HepG2 (cell line): ENCODE results near the gene RAD54L. TPM values are rescaled to one million over a fixed set of nuclear protein-coding genes. Genes with fewer than 3 reads are reported as not detected.

Experiments
- CEBPB ChIP-seq: IDR thresholded peaks from 2 replicates; pipeline ENCODE4 v1.6.1; 2011; ENCODE audit warnings: low read depth, low read length, improper control_type of control experiment, borderline replicate concordance
- CEBPG ChIP-seq: IDR thresholded peaks from 2 replicates; pipeline ENCODE4 v1.6.1; 2016
- DMAP1 ChIP-seq: IDR thresholded peaks from 2 replicates; pipeline ENCODE4 v1.6.1; 2016
- E2F1 ChIP-seq: sonication (generic); formaldehyde crosslinking; IDR thresholded peaks from 2 replicates; pipeline ENCODE4 v1.5.0; 2020; ENCODE audit warnings: missing genetic modification reagents
- MEF2D ChIP-seq: sonication (generic); formaldehyde crosslinking; IDR thresholded peaks from 2 replicates; pipeline ENCODE4 v1.5.1; 2020; ENCODE audit warnings: mild to moderate bottlenecking, missing genetic modification reagents
- MYNN ChIP-seq: sonication (generic); formaldehyde crosslinking; IDR thresholded peaks from 2 replicates; pipeline ENCODE4 v1.4.0; 2020; ENCODE audit warnings: mild to moderate bottlenecking, low read depth, missing genetic modification reagents
- POLR2A ChIP-seq, 2 experiments: IDR thresholded peaks; 2 replicates each; pipeline ENCODE4 v1.6.1; 2011; ENCODE audit warnings: low read depth in 2 of 2, low read length in 2 of 2, mild to moderate bottlenecking in 1 of 2, moderate library complexity in 1 of 2; ENCODE audit not compliant: insufficient read depth in 1 of 2
- RARG ChIP-seq: sonication (generic); formaldehyde crosslinking; IDR thresholded peaks from 2 replicates; pipeline ENCODE4 v1.4.0; 2020; ENCODE audit warnings: low read depth, mild to moderate bottlenecking, missing genetic modification reagents
- RELA ChIP-seq: sonication (generic); formaldehyde crosslinking; IDR thresholded peaks from 2 replicates; pipeline ENCODE4 v1.4.0; 2020; ENCODE audit warnings: missing genetic modification reagents
- SMAD9 ChIP-seq: sonication (generic); formaldehyde crosslinking; IDR thresholded peaks from 2 replicates; pipeline ENCODE4 v1.5.1; 2020; ENCODE audit warnings: mild to moderate bottlenecking, missing genetic modification reagents
- SRSF4 ChIP-seq: fragments of 200-400 bp; formaldehyde crosslinking; IDR thresholded peaks from one replicate; pipeline ENCODE4 v1.6.1; 2018; ENCODE audit warnings: mild to moderate bottlenecking, low read depth, low read length, moderate library complexity; ENCODE audit not compliant: poor library complexity, severe bottlenecking
- THAP7 ChIP-seq: sonication (generic); formaldehyde crosslinking; IDR thresholded peaks from 2 replicates; pipeline ENCODE4 v1.8.1; 2023; ENCODE audit warnings: mild to moderate bottlenecking, missing genetic modification reagents
- ZBTB33 ChIP-seq: sonication (generic); formaldehyde crosslinking; IDR thresholded peaks from 2 replicates; pipeline ENCODE4 v1.4.0; 2020; ENCODE audit warnings: missing genetic modification reagents
- ZBTB7B ChIP-seq: sonication (generic); formaldehyde crosslinking; IDR thresholded peaks from 2 replicates; pipeline ENCODE4 v1.4.0; 2020; ENCODE audit warnings: missing genetic modification reagents
- ZNF687 ChIP-seq: sonication (generic); formaldehyde crosslinking; IDR thresholded peaks from 2 replicates; pipeline ENCODE4 v1.5.1; 2020; ENCODE audit warnings: mild to moderate bottlenecking, missing genetic modification reagents, moderate library complexity
- ZNF703 ChIP-seq: sonication (generic); formaldehyde crosslinking; IDR thresholded peaks from 2 replicates; pipeline ENCODE4 v1.5.1; 2020; ENCODE audit warnings: missing genetic modification reagents, mild to moderate bottlenecking, moderate library complexity, borderline replicate concordance
- ZNF891 ChIP-seq: sonication (generic); formaldehyde crosslinking; IDR thresholded peaks from 2 replicates; pipeline ENCODE4 v1.5.0; 2020; ENCODE audit warnings: mild to moderate bottlenecking, missing genetic modification reagents
- polyA plus RNA-seq, 8 experiments: library from polyadenylated mRNA; depleted of rRNA in 3 of 8; stranded (reverse) in 7 of 8; unstranded in 1 of 8; fragments of >200 nt; fragmentation: Illumina TruSeq in 4 of 8; extraction: Trizol in 4 of 8; gene quantifications; 2 replicates each; pipeline versions ENCODE4 v1.2.1 to v1.2.3, GENCODE V29; 2011 to 2016; ENCODE audit warnings: low read depth in 4 of 8, missing spikeins in 1 of 8, mixed read lengths in 1 of 8; ENCODE audit not compliant: insufficient read depth in 1 of 8
- total RNA-seq, 5 experiments: library from RNA; depleted of rRNA; stranded (reverse); fragments of >200 nt; fragmentation: Illumina TruSeq; extraction: Trizol; gene quantifications; 2 replicates each; pipeline ENCODE4 v1.2.3, GENCODE V29; 2016; ENCODE audit warnings: low read depth in 1 of 5

Gene RAD54L
- total and polyA plus RNA-seq, 2 of the 13 experiments (the other 11 are each of a cell fraction or from before 2014, with no cell fraction given) = 10.2 to 30.0 TPM

- TF ChIP-seq THAP7 (CRISPR knock-in tag) = no peak
- no peak for TF ChIP-seq E2F1
- no peak for TF ChIP-seq SRSF4
- peak; percentile 33; the same call in 1 of the 2 replicates for TF ChIP-seq ZBTB33
- no peak for TF ChIP-seq MYNN
- no peak for TF ChIP-seq MEF2D
- TF ChIP-seq ZBTB7B (CRISPR knock-in tag) = no peak
- no peak for TF ChIP-seq DMAP1
- 0 out of 4 replicates have a peak, but pooled peaks of 1 of the 2 experiments have one; percentile 17 for TF ChIP-seq POLR2A (IDR thresholded peaks at IDR 0.05; ENCODE audit: insufficient read depth in 1 of 2, low read depth in 2 of 2, low read length in 2 of 2)
- no peak for TF ChIP-seq ZNF703 (CRISPR knock-in tag)
- no peak for TF ChIP-seq RELA (CRISPR knock-in tag)
- peak; percentile 24; the same call in 1 of the 2 replicates for TF ChIP-seq ZNF687 (CRISPR knock-in tag)
- peak; percentile 5; the same call in 1 of the 2 replicates for TF ChIP-seq CEBPB
- no peak for TF ChIP-seq RARG (CRISPR knock-in tag)
- TF ChIP-seq ZNF891 (CRISPR knock-in tag) = no peak
- TF ChIP-seq SMAD9 = no peak
- TF ChIP-seq CEBPG (CRISPR knock-in tag) = peak; percentile 75
- TF ChIP-seq, all 625 proteins: peak for 8
Measured at GRCh38 chr1:46285730-46286477, 38.3 kb downstream of the RAD54L start (continued).
